ENCODE results near the gene MAPKBP1. TPM values are rescaled to one million over a fixed set of nuclear protein-coding genes. Genes with fewer than 3 reads are reported as not detected.

Gene MAPKBP1
- total and polyA plus RNA-seq, 2 of the 4 experiments (the other 2 are of a cell fraction), result 12.5 to 15.3 TPM

- Histone ChIP-seq H3K4ac (ENCODE audit: low read depth, low read length) (no peak overlapping the region), H3K79me1 (ENCODE audit: low read depth in 1 of 2, low read length in 2 of 2) (peaks cover 15 to 18% of the 10 kb centered on the region in 2 experiments), H4K5ac (ENCODE audit: low read depth, low read length) (no peak overlapping the region), H3K23ac (ENCODE audit: low read depth, low read length) (no peak overlapping the region), H3K36me3 (ENCODE audit: control insufficient read depth, insufficient read depth, low read length) (peaks cover 50% of the 10 kb centered on the region), H3K27me3 (ENCODE audit: control insufficient read depth, insufficient read depth, low read length) (no peaks in the 10 kb centered on the region), H3K4me3 (ENCODE audit: insufficient read depth, low read depth, low read length) (no peak overlapping the region), H3K56ac (ENCODE audit: extremely low read depth, insufficient read depth, low read length) (no peak overlapping the region), H3K9me3 (ENCODE audit: control insufficient read depth, insufficient read depth, low read length) (no peaks in the 10 kb centered on the region), H2BK20ac (ENCODE audit: low read depth, low read length) (no peak overlapping the region), H4K91ac (ENCODE audit: insufficient read depth, low read depth, low read length) (no peak overlapping the region), H2AK9ac (replicated peaks; ENCODE audit: low read depth, low read length, poor library complexity) (no peak overlapping the region), H3K9me1 (ENCODE audit: insufficient read depth, low read length) (0 out of 2 replicates have a peak, but pooled peaks cover 5% of the 10 kb centered on the region), H3K9ac (ENCODE audit: low read depth, low read length) (no peak overlapping the region), H2BK120ac (ENCODE audit: low read depth, low read length) (no peak overlapping the region), H3K4me2 (ENCODE audit: low read depth, low read length) (no peak overlapping the region), H3K4me1 (ENCODE audit: control insufficient read depth, insufficient read depth, low read length) (peaks cover 2% of the 10 kb centered on the region; the same call in 1 of the 2 replicates), H4K8ac (ENCODE audit: low read depth in 2 of 2, low read length in 2 of 2) (no peak overlapping the region), H3K18ac (ENCODE audit: low read depth, low read length) (no peak overlapping the region), H2BK15ac (ENCODE audit: low read depth, low read length) (no peak overlapping the region), H3K14ac (replicated peaks; ENCODE audit: low read depth, low read length) (no peak overlapping the region), H3K27ac (ENCODE audit: insufficient read depth, low read length) (no peak overlapping the region), H4K20me1 (ENCODE audit: insufficient read depth, low read length) (no peaks in the 10 kb centered on the region; the same call in 1 of the 2 replicates), H2BK5ac (ENCODE audit: low read depth, low read length, poor library complexity, severe bottlenecking) (no peak overlapping the region), H2AFZ (replicated peaks; ENCODE audit: low read length, poor library complexity) (no peak overlapping the region), H2AK5ac (ENCODE audit: low read depth, low read length) (no peak overlapping the region)
- no peak for ATAC-seq (ENCODE audit: low read depth)
- ChIA-PET CTCF (no interaction called here), POLR2A (ENCODE audit: unreplicated experiment) (no interaction called here)
- in situ Hi-C loops (cut with MboI; ENCODE audit: low sequenced_read_pairs), result no loop called here
- dilution Hi-C loops (cut with HindIII; ENCODE audit: low sequenced_read_pairs, unreplicated experiment), result no loop called here
- WGBS, 2 experiments (ENCODE audit: extremely low coverage in 2 of 2, insufficient read length in 1 of 2), result 90% methylated on average over 2 of the region's 10 CpGs; no CpG with 5 or more reads in 1 of the 2 experiments
- intact Hi-C loops (cut with micrococcal nuclease), result no loop called here
- no peak for DNase-seq
- no peak for TF ChIP-seq FOS (IDR thresholded peaks at IDR 0.05; ENCODE audit: low read depth, low read length)
- no peak for TF ChIP-seq NFE2L2 (IDR thresholded peaks at IDR 0.05; ENCODE audit: low read depth, low read length)
- no TSS peak for BruUV-seq (replicated peaks)
Observed at GRCh38 chr15:41825145-41825544, 50.9 kb downstream of the MAPKBP1 start.
